PC-3 (cell line): ENCODE results near the gene ZNF408. TPM values are rescaled to one million over a fixed set of nuclear protein-coding genes. Genes with fewer than 3 reads are reported as not detected.

Source experiments
- ATAC-seq: fragments of 200-7000 bp; cut with Tn5 transposase; 2 replicates; pipeline ENCODE4 v1.9.1; 2020; ENCODE audit warnings: mild to moderate bottlenecking, moderate library complexity
- BruUV-seq: library from RNA; stranded (reverse); fragments of 400-500 nt; replicated peaks from 2 replicates; lab custom pipeline; 2021; lab: Mats Ljungman, UMichigan
- CTCF ChIA-PET: fragments of 300-600 bp; sonication (Branson Sonifier 250); formaldehyde crosslinking; loops from one replicate; lab custom pipeline; 2022; ENCODE audit warnings: antibody characterized with exemption; lab: Charles Lee
- POLR2A ChIA-PET: fragments of 300-600 bp; sonication (Branson Sonifier 250); formaldehyde crosslinking; loops from one replicate; lab custom pipeline; 2022; ENCODE audit warnings: antibody characterized with exemption; ENCODE audit not compliant: unreplicated experiment; lab: Charles Lee
- DNase-seq: peaks from one replicate; pipeline ENCODE4 v3.0.0-alpha.2; 2015
- H2AFZ ChIP-seq: fragments of 300-600 bp; sonication (generic); 2 replicates; pipeline ENCODE4 v1.6.0; 2016; ENCODE audit warnings: antibody characterized with exemption, low read length
- H3F3A ChIP-seq: fragments of 300-600 bp; sonication (generic); one replicate; pipeline ENCODE4 v1.6.0; 2017; ENCODE audit warnings: antibody characterized with exemption, low read length, control low read depth, mild to moderate bottlenecking; ENCODE audit not compliant: unreplicated experiment
- H3K27ac ChIP-seq: fragments of 300-600 bp; sonication (generic); 2 replicates; pipeline ENCODE4 v1.5.1; 2016; ENCODE audit warnings: mild to moderate bottlenecking, low read length
- H3K27me3 ChIP-seq: fragments of 300-600 bp; sonication (generic); 2 replicates; pipeline ENCODE4 v1.6.1; 2016; ENCODE audit warnings: low read length, mixed read lengths
- H3K36me3 ChIP-seq: fragments of 300-600 bp; sonication (generic); 2 replicates; pipeline ENCODE4 v1.6.1; 2016; ENCODE audit warnings: low read depth, mixed run types, low read length, mixed read lengths
- H3K4me1 ChIP-seq: fragments of 300-600 bp; sonication (generic); 2 replicates; pipeline ENCODE4 v1.5.1; 2016; ENCODE audit warnings: low read length; ENCODE audit not compliant: insufficient read depth
- H3K4me2 ChIP-seq: fragments of 300-600 bp; sonication (generic); 2 replicates; pipeline ENCODE4 v1.6.0; 2016; ENCODE audit warnings: low read length
- H3K4me3 ChIP-seq: fragments of 300-600 bp; sonication (generic); 2 replicates; pipeline ENCODE4 v1.5.1; 2016; ENCODE audit warnings: mild to moderate bottlenecking, low read length, mixed read lengths
- H3K79me2 ChIP-seq: fragments of 300-600 bp; sonication (generic); 2 replicates; pipeline ENCODE4 v1.6.1; 2017; ENCODE audit warnings: low read length, mixed read lengths
- H3K9ac ChIP-seq: fragments of 300-600 bp; sonication (generic); 2 replicates; pipeline ENCODE4 v1.6.0; 2016; ENCODE audit warnings: mild to moderate bottlenecking, low read length
- H3K9me2 ChIP-seq: fragments of 300-600 bp; sonication (generic); replicated peaks from 2 replicates; pipeline ENCODE4 v1.6.1; 2016; ENCODE audit warnings: mixed run types, low read length, mixed read lengths
- H3K9me3 ChIP-seq: fragments of 300-600 bp; sonication (generic); 2 replicates; pipeline ENCODE4 v1.6.1; 2016; ENCODE audit warnings: low read length, mixed read lengths
- H4K20me1 ChIP-seq: fragments of 300-600 bp; sonication (generic); 2 replicates; pipeline ENCODE4 v1.6.1; 2016; ENCODE audit warnings: low read length, mixed read lengths
- CTCF ChIP-seq: fragments of 300-600 bp; sonication (generic); conservative IDR thresholded peaks from 2 replicates; pipeline ENCODE4 v1.5.1; 2017; ENCODE audit warnings: antibody characterized with exemption, low read depth, mild to moderate bottlenecking, low read length
- EZH2 ChIP-seq: fragments of 300-600 bp; sonication (generic); IDR thresholded peaks from one replicate; pipeline ENCODE4 v1.6.1; 2017; ENCODE audit warnings: antibody characterized with exemption, mild to moderate bottlenecking, low read length; ENCODE audit not compliant: unreplicated experiment
- EZH2phosphoT487 ChIP-seq: fragments of 300-600 bp; sonication (generic); IDR thresholded peaks from 2 replicates; pipeline ENCODE4 v1.6.1; 2018; ENCODE audit warnings: mild to moderate bottlenecking, antibody characterized with exemption, low read length, borderline replicate concordance
- intact Hi-C: fragments of 100-400 bp; cut with micrococcal nuclease; formaldehyde crosslinking; loops from 2 replicates; pipeline ENCODE4 v1.9.0; 2023
- total RNA-seq: library from RNA; depleted of rRNA; stranded (reverse); fragments of >200 nt; gene quantifications from 2 replicates; pipeline ENCODE4 v1.2.3, GENCODE V29; 2014

Gene ZNF408
- total RNA-seq, 1 experiment from 2014 or later = 7.1 TPM

DNA sequence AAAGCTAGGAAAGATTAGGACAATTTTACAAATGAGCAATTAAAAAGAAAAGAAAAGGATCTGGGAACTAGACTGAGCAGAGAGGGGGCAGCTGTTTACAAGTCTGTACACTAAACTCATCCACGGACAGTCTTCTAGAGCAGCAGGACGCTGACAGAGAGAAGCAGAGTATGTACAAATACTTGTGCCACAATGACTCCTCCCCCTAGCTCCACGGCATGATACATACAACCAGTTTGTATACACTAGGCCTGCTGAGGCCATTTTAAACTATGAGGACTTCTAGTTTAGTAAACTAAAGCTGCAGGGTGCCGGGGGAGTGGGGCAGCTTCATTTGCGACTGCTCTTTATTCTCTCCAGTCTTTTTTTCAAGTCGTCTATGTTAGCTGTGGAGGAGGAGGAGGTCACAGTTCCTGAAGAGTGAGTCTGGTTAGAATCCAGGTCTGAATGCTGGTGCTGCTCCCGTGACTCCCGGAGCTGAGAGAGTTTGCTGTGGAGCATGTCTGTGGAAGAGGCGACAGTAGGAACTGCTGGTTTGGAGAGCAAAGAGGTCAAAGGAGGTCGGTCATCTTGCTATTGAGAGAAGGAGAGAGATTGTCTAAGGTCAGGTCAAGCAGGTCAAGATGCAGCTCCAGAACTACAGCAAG lies 43.0 kb downstream of the ZNF408 start:
- TF ChIP-seq EZH2 = no peak
- no peak for TF ChIP-seq EZH2phosphoT487
- TF ChIP-seq CTCF = no peak
- ATAC-seq (no peak), DNase-seq (no peak)
- Histone ChIP-seq H3K79me2 (no peaks in the 10 kb centered on the region), H3K4me3 (no peak overlapping the region), H3K4me2 (no peak overlapping the region), H3K27me3 (no peaks in the 10 kb centered on the region), H3F3A (no peaks in the 10 kb centered on the region), H2AFZ (no peak overlapping the region), H3K9me3 (no peaks in the 10 kb centered on the region), H3K9ac (no peak overlapping the region), H3K9me2 (no peaks in the 10 kb centered on the region), H4K20me1 (no peaks in the 10 kb centered on the region), H3K36me3 (peaks cover 49% of the 10 kb centered on the region), H3K4me1 (no peaks in the 10 kb centered on the region), H3K27ac (no peak overlapping the region)
- intact Hi-C loops = no loop called here
- BruUV-seq = TSS peak; percentile 46
- ChIA-PET CTCF (no interaction called here), POLR2A (no interaction called here)

DNA sequence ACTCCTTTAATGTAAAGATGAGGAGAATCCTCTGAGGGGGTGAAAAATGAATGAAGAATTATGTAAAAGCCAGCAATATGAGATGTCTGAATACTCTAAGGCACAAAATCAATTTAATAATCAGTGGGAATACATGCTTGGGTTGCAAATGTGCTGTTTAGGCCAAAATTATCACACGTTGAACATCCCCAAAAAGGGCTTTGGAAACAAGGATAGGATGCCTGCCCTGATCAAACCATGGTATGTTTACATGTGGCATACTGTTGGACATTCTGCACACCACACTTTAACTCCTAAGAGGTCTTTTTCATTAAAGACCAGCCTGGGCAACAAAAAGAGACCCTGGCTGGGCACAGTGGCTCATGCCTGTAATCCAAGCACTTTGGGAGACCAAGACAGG lies 44.5 kb downstream of the ZNF408 start:
- Histone ChIP-seq H3F3A (no peaks in the 10 kb centered on the region), H3K9ac (no peak overlapping the region), H2AFZ (no peak overlapping the region), H4K20me1 (no peaks in the 10 kb centered on the region), H3K9me3 (no peaks in the 10 kb centered on the region), H3K27me3 (no peaks in the 10 kb centered on the region), H3K4me3 (no peak overlapping the region), H3K4me1 (no peaks in the 10 kb centered on the region), H3K79me2 (no peaks in the 10 kb centered on the region), H3K4me2 (no peak overlapping the region), H3K9me2 (no peaks in the 10 kb centered on the region), H3K36me3 (peaks cover 56% of the 10 kb centered on the region), H3K27ac (no peak overlapping the region)
- CTCF ChIA-PET = no interaction called here
- TF ChIP-seq EZH2 (no peak), EZH2phosphoT487 (no peak), CTCF (no peak)
- BruUV-seq = no TSS peak
- no peak for DNase-seq
- no peak for ATAC-seq
- intact Hi-C loops = no loop called here
- POLR2A ChIA-PET = no interaction called here

DNA sequence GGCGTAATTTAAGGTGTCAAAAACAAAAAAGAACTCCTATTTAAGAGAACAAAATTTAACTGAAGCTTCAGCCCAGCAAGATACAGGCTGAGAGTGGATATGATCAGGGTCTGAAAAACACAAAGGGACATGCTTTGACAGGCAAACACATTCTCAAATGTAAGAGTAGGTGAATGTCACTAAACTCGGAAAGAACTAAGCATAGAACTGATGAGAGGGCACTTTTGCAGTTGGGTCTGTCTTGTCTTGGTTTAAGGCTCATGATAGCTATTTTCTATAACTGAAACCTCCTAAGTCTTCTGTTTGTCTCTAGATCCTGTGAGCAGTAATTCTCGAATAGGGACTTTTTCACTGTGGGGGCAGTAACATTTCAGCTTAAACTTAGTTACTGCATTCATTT lies 45.2 kb downstream of the ZNF408 start:
- Histone ChIP-seq H3F3A (no peaks in the 10 kb centered on the region), H3K36me3 (peaks cover 62% of the 10 kb centered on the region), H3K4me1 (no peaks in the 10 kb centered on the region), H3K9ac (no peak overlapping the region), H4K20me1 (no peaks in the 10 kb centered on the region), H3K4me3 (no peak overlapping the region), H3K79me2 (no peaks in the 10 kb centered on the region), H3K27ac (no peak overlapping the region), H3K27me3 (no peaks in the 10 kb centered on the region), H3K9me3 (no peaks in the 10 kb centered on the region), H2AFZ (no peak overlapping the region), H3K9me2 (no peaks in the 10 kb centered on the region), H3K4me2 (no peak overlapping the region)
- ChIA-PET CTCF (no interaction called here), POLR2A (no interaction called here)
- intact Hi-C loops = no loop called here
- BruUV-seq = no TSS peak
- TF ChIP-seq CTCF (no peak), EZH2phosphoT487 (no peak)
- ATAC-seq (no peak), DNase-seq (no peak)
